T47D (cell line): ENCODE measurements around the gene NKPD1.

ENCODE experiments used
- DNase-seq, 2 experiments: peaks; one replicate each; pipeline versions ENCODE4 v3.0.0 to v3.0.0-alpha.2; 2011 to 2012; ENCODE audit warnings: low read depth in 1 of 2, low spot score in 1 of 2
- JUND ChIP-seq: IDR thresholded peaks from 2 replicates; pipeline ENCODE4 v1.6.1; 2012; ENCODE audit warnings: low read depth
- in situ Hi-C: cut with HindIII; loops from 2 replicates; pipeline ENCODE4 v1.10.0; 2016; ENCODE audit warnings: low sequenced_read_pairs, low pct_unique_long_range_greater_than_20kb

Gene NKPD1

GRCh38 chr19:45150180-45150579, 10.6 kb downstream of the NKPD1 start:
- no peak for TF ChIP-seq JUND
- DNase-seq = no peak
- in situ Hi-C loops = no loop called here

- DNase-seq = no peak
- no peak for TF ChIP-seq JUND
- in situ Hi-C loops = no loop called here
Measured at GRCh38 chr19:45149129-45149528, 11.7 kb downstream of the NKPD1 start.

GRCh38 chr19:45147835-45148676, 12.7 kb downstream of the NKPD1 start:
- TF ChIP-seq JUND = no peak
- in situ Hi-C loops = no loop called here
- no peak for DNase-seq

GRCh38 chr19:45146741-45147205, 14.0 kb downstream of the NKPD1 start:
- TF ChIP-seq JUND = no peak
- DNase-seq = no peak
- in situ Hi-C loops = no loop called here

- TF ChIP-seq JUND = no peak
- in situ Hi-C loops = no loop called here
- no peak for DNase-seq
Measured at GRCh38 chr19:45146251-45146650, 14.5 kb downstream of the NKPD1 start.

- TF ChIP-seq JUND = no peak
- in situ Hi-C loops = no loop called here
- no peak for DNase-seq
Measured at GRCh38 chr19:45145270-45146189, 15.3 kb downstream of the NKPD1 start.

GRCh38 chr19:45144431-45145269, 16.1 kb downstream of the NKPD1 start:
- in situ Hi-C loops = no loop called here
- TF ChIP-seq JUND = no peak
- no peak for DNase-seq

- no peak for TF ChIP-seq JUND
- in situ Hi-C loops = no loop called here
- DNase-seq = no peak
Measured at GRCh38 chr19:45142726-45143110, 18.1 kb downstream of the NKPD1 start.

- in situ Hi-C loops = no loop called here
- TF ChIP-seq JUND = no peak
- no peak for DNase-seq
Measured at GRCh38 chr19:45142016-45142725, 18.6 kb downstream of the NKPD1 start.

- no peak for TF ChIP-seq JUND
- DNase-seq = no peak
- in situ Hi-C loops = no loop called here
Measured at GRCh38 chr19:45141203-45141900, 19.4 kb downstream of the NKPD1 start.

GRCh38 chr19:45140533-45140932, 20.2 kb downstream of the NKPD1 start:
- no peak for DNase-seq
- no peak for TF ChIP-seq JUND

More at GRCh38 chr19:45140533-45140932, 20.2 kb downstream of the NKPD1 start:
- in situ Hi-C loops = no loop called here
